A549 (cell line): ENCODE results near the gene CSNK2A3.

ENCODE experiments used
- ATOH8 ChIP-seq: fragments of 250-450 bp; sonication (Bioruptor Pico); IDR thresholded peaks from 2 replicates; pipeline ENCODE4 v1.5.0; 2020; ENCODE audit warnings: low read depth, mild to moderate bottlenecking, moderate library complexity
- CHD4 ChIP-seq: fragments of 200-600 bp; sonication (generic); IDR thresholded peaks from 2 replicates; pipeline ENCODE4 v1.6.1; 2016; ENCODE audit warnings: antibody characterized with exemption, mild to moderate bottlenecking, borderline replicate concordance
- CTCF ChIP-seq: fragments of >200 bp; sonication (Bioruptor Twin); formaldehyde crosslinking; IDR thresholded peaks from 3 replicates; pipeline ENCODE4 v1.5.1; 2016
- FOSL2 ChIP-seq, 2 experiments: fragments of 450-650 bp in 1 of 2; fragments of >200 bp in 1 of 2; sonication (Bioruptor Twin) in 1 of 2; formaldehyde crosslinking; IDR thresholded peaks; 2 replicates each; pipeline versions ENCODE4 v1.5.0 to v1.6.1; 2016 to 2020; ENCODE audit warnings: mild to moderate bottlenecking in 1 of 2, moderate library complexity in 1 of 2
- JUNB ChIP-seq: fragments of >200 bp; sonication (Bioruptor Twin); formaldehyde crosslinking; IDR thresholded peaks from 2 replicates; pipeline ENCODE4 v1.6.1; 2016
- NPAS2 ChIP-seq: fragments of 250-450 bp; sonication (Bioruptor Pico); IDR thresholded peaks from 2 replicates; pipeline ENCODE4 v1.8.0; 2022; ENCODE audit warnings: mild to moderate bottlenecking, moderate library complexity, borderline replicate concordance
- PHF8 ChIP-seq: fragments of 200-600 bp; sonication (generic); IDR thresholded peaks from 2 replicates; pipeline ENCODE4 v1.6.1; 2016; ENCODE audit warnings: low read depth, mild to moderate bottlenecking, antibody characterized with exemption, moderate library complexity, borderline replicate concordance
- POLR2A ChIP-seq: IDR thresholded peaks from 2 replicates; pipeline ENCODE4 v1.6.1; 2012; ENCODE audit warnings: mild to moderate bottlenecking, low read length
- RAD21 ChIP-seq, 2 experiments: fragments of >200 bp in 1 of 2; sonication (Bioruptor Twin) in 1 of 2; formaldehyde crosslinking in 1 of 2; IDR thresholded peaks in 1 of 2; conservative IDR thresholded peaks in 1 of 2; 2 replicates in 1 of 2; 3 replicates in 1 of 2; pipeline ENCODE4 v1.6.1; 2012 to 2018; ENCODE audit warnings: inconsistent platforms in 1 of 2
- ZFP36 ChIP-seq: fragments of 450-650 bp; IDR thresholded peaks from 2 replicates; pipeline ENCODE4 v1.6.1; 2014; ENCODE audit warnings: borderline replicate concordance; ENCODE audit not compliant: partially characterized antibody

- TF ChIP-seq CTCF = no peak
- no peak for TF ChIP-seq RAD21 (conservative IDR thresholded peaks at IDR 0.05 in 1 of 2, IDR thresholded peaks at IDR 0.05 in 1 of 2)
- TF ChIP-seq CHD4 = no peak
- no peak for TF ChIP-seq POLR2A
- no peak for TF ChIP-seq ZFP36
- TF ChIP-seq PHF8 = no peak
- TF ChIP-seq FOSL2 (IDR thresholded peaks at IDR 0.05) = no peak
- no peak for TF ChIP-seq FOSL2 (CRISPR knock-in tag; IDR thresholded peaks at IDR 0.05)
- TF ChIP-seq ATOH8 = no peak
- no peak for TF ChIP-seq JUNB
- no peak for TF ChIP-seq NPAS2 (CRISPR knock-in tag)
Measured at GRCh38 chr11:11383995-11384394, 30.9 kb upstream of the CSNK2A3 start.
